NCI-H748 (cell line): Measurements from ENCODE around the gene GOLGA6L24.
"Not testable (repeated sequence)": the region's sequence is repeated elsewhere in the genome, so short reads cannot be mapped to it uniquely, and the experiment has no call there.

Source experiments
- DNase-seq: peaks from one replicate; lab custom pipeline; 2025; ENCODE audit not compliant: unreplicated experiment; lab: John Stamatoyannopoulos, UW

Gene GOLGA6L24, protein sequence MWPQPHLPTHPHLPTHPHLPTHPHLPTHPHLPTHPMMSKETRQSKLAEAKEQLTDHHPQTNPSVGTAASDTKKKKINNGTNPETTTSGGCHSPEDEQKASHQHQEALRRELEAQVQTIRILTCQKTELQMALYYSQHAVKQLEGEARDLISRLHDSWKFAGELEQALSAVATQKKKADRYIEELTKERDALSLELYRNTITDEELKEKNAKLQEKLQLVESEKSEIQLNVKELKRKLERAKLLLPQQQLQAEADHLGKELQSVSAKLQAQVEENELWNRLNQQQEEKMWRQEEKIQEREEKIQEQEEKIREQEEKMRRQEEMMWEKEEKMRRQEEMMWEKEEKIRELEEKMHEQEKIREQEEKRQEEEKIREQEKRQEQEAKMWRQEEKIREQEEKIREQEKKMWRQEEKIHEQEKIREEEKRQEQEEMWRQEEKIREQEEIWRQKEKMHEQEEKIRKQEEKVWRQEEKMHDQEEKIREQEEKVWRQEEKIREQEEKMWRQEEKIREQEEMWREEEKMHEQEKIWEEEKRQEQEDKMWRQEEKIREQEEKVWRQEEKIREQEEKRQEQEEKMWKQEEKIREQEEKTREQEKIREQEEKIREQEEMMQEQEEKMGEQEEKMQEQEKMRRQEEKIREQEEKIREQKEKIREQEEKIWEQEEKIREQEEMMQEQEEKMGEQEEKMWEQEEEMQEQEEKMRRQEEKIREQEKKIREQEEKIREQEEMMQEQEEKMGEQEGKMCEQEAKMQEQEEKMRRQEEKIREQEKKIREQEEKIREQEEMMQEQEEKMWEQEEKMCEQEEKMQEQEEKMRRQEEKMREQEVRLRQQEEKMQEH

DNA sequence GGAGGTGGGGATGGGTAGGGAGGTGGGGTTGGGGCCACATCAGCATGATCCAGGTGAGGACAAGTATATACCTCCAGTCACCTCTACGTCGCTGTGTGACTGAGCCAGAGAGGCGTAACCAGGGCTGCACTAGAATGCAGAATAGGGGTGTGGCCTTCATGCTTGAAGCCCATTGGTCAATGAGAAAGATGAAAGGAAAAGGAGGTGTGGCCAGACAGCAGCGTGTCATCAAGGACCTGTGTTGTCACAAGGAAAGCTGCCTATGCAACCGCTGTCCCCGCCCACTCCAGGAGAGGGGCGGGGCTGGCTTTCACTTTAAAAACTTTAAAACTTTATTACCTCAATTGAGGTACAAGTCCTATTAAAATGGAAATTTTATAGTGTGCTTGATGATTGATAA, at the start of gene GOLGA6L24:
Gene GOLGA6L24 (minus strand): TSS at position 101 of the 400 bp plus-strand sequence. CDS start 61 bp downstream, at position 40.
- DNase-seq, result not testable (repeated sequence)

DNA sequence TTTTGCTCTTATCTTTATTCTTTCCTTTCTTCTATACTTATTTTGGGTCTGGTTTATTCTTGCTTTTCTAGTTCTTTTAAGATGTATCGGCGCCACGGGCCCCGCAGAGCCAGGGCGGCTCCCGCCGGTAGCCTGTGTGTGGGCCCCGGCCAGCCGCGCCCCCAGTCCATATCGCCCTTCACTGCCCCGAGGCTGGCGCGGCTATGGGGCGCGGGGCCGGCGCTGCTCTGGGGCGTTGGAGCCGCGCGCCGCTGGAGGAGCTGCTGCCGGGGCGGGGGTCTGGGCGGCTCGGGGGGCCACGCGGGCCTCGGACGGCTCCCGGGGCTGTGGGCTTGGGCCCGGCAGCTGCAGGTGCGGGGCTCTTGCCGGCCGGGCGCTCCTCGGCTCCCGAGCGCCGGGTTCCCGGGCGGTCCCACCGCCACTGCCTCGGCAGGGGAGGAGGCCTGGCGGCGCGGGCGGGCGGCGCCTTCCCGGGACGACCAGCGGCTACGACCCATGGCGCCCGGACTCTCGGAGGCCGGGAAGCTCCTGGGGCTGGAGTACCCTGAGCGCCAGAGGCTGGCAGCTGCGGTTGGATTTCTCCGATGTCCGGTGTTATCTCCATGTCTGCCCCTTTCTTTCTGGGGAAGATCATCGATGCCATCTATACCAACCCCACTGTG, 45.0 kb upstream of the GOLGA6L24 start:
- DNase-seq, result not testable (repeated sequence)

DNA sequence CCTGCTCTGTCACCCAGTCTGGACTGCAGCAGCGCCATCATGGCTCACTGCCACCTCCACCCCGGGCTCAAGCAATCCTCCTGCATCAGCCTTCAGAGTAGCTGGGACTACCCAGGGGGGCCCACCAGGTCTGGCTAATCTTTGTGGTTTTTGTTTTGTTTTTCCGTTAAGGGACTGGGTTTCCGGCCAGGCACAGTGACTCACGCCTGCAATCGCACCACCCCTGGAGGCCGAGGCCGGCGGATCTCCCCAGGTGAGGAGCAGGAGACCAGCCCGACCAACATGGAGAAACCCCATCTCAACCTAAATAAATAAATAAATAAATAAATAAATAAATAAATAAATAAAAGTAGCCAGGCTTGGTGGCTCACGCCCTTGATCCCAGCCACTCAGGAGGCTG, 38.1 kb upstream of the GOLGA6L24 start:
- DNase-seq, result not testable (repeated sequence)

DNA sequence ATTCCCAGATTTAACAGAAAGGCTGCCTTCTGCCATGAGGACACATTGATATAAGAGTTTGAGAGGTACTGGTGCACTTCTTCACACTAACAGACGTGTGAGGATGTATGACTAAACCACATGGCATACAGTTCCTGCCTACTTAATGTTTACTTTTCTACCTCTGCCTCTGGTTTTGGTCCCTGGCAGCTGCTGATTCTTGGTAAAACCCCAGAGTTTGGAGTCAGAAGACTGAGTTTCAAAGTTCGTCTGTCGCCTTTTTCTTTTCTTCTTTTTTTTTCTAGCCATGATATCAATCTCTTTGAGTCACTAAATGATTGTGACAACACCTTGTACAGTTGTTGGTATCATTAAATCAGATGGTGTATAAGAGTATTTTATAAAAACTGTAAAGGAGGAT, 22.2 kb upstream of the GOLGA6L24 start:
- not testable (repeated sequence) for DNase-seq

DNA sequence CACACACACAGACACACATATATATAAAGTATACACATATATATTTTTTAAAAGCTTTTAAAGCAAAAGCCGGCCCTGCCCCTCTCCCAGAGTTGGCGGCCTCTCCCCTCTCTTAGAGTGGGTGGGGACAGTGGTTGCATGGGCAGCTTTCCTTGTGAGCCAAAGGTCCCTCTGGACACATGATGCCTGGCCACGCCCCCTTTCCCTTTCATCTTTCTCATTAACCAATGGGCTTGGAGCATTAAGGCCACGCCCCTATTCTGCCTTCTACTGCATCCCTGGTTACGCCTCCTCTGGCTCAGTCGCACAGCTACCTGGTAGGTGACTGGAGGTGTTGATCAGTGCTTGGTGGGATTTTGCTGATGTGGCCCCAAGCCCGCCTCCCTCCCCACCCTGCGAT, 20.5 kb upstream of the GOLGA6L24 start, which contains the start of gene GOLGA8F:
Gene GOLGA8F (plus strand): TSS at position 301 of the 400 bp plus-strand sequence. CDS start 98 bp downstream, at position 399.
- not testable (repeated sequence) for DNase-seq

DNA sequence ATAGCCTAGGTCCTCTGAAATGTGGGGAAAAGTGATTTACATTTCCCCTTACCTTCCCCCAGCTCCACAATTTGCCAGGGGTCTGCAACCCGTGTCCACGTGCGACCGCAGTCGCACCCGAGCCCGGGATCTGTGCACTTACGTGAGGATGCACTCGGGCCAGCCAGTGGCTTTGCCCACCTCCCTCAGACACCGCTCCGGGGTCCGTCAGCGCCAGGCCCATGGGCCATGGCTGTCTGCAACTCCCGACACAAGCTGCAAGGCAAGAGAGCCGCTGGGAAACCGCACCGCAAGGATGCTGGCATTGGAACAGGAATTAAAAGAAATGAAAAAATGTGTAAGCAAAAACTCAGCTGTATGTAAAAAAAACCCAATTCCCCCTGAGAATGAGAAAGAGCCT, 7.6 kb upstream of the GOLGA6L24 start:
- DNase-seq, result not testable (repeated sequence)

DNA sequence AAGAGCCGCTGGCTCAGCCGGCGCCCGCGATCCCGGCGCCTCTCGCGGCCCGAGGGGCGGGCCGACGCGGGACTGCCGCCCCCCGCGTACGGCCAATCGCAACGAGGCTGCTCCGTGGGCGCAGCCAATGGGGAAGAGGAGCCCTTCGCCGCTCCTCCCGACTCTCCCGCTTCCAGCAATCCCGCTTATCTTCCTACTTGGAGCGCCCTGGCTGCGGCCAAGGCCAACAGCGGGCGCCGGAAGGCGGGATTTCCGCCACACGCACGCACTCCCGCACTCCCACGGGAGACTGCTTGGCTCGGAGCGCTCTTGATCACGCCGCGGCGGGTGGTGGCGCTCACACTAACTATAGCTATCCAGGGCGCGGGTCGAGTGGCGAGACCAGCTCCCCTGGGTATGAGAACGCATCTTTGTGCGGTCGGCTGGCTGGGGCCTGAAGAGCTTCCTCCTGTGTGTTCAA, 35.7 kb downstream of the GOLGA6L24 start, which contains the start of gene HERC2:
Gene HERC2 (minus strand): TSS at position 51 of the 460 bp plus-strand sequence. CDS start 746 bp downstream, outside the sequence.
- DNase-seq, result not testable (repeated sequence)

DNA sequence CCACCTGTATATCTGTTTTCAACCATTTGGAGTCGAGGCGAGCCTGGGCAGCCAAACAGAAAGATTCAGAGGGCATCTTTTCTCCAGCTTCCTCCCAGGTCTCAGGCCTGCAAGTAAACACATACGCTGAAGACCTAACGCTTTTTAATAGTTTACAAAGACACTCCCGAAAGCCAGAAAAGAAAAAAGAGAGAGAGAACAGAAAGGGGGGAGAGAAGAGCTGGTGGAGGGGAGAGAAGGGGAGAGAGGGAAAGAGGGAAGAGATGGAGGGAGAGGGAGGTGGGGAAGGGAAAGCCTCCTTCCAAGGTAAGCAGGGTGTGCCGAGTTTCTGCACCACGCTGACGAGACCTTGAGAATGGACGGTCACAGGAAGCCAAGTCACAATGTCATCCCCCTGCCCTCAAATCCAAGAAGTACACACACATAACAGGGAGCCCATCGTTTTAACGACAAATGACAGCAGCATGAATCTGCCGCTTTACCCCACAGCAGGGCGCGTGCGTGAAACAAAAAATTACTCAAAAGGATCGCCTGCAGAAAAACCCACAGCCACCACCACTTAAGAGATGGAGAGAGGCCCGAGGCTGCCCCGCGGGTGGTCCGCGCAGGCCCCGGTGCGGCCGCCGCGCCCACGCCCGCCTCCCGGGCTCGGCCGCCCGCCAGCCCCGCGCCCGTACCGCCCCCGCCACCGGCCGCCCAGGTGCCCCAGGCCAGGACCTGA, 36.4 kb downstream of the GOLGA6L24 start:
- not testable (repeated sequence) for DNase-seq

DNA sequence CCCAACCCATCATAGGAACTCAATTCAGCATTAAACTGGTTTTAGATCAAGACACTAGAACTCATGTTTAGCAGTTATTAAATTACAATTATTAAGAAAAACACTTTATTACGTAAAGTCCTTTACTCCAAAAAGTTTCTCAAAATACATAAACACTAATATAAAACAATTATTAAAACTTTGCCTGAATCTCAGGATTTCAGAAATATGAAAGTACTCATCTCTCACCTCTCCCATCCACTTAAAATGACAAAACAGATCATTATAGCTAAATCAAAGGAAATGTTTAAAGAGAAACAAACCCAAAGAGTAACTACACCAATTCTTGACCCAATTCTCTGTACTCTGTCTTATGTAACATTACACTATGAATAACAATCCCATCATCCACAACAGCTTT, 38.2 kb downstream of the GOLGA6L24 start:
- not testable (repeated sequence) for DNase-seq

DNA sequence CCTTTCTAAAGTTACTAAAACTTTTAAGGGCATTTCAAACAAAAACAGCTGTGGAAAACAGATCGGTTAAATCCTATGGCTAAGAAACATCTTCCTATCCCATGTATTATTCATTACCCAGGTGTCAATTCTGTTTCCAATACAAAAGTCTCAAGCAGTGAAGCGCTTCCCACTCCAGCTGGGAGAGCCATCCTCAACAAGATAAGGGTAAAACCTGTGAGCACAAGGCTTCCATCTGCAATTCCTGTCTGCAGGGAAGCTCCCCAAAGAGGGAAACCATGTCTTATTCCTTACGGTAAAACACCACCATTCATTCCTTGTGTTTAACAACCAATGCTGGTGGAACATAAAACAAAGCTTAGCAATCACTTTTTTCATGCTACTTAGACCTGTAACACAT, 39.1 kb downstream of the GOLGA6L24 start:
- DNase-seq, result not testable (repeated sequence)

DNA sequence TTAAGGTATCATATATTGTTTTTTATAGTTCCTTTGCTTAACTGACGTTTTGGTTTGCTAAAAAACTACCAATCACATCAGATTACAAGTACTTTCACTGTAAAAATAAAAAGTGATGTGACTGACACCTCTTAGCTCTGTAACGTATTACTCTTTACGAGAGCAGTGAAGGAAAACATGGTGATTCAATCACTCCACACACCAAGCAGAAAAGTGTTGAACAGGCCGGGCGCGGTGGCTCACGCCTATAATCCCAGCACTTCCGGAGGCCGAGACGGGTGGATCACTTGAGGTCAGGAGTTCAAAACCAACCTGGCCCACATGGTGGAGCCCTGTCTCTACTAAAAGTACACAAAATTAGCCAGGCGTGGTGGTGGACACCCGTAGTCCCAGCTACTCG, 39.8 kb downstream of the GOLGA6L24 start:
- DNase-seq, result not testable (repeated sequence)

DNA sequence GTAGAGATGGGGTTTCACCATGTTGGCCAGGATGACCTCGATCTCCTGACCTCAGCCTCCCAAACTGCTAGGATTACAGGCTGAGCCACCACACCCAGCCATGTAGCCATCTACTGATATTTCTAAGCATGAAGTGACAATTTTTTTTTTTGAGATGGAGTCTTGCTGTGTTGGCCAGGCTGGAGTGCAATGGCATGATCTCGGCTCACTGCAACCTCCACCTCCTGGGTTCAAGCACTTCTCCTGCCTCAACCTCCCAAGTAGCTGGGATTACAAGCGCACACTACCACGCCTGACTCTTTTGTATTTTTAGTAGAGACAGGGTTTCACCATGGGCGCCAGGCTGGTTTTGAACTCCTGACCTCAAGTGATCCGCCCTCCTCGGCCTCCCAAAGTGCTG, 40.9 kb downstream of the GOLGA6L24 start:
- not testable (repeated sequence) for DNase-seq

DNA sequence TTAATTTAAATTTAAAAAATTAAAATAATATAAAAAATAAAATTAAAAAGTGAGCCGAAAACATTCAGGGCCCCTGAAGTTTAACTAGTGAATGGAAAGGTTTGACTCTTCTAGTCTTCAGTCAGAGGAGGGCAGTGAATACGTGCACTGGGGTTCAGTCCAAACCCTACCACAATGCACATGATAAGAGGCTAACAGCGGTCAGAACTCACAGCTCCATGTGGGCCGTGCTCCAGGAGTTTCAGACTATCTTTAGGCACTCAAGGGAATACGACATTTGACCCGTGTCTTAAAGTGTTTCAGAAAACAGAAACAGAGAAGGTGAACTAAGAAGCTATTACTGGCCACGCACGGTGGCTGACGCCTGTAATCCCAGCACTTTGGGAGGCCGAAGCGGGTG, 47.4 kb downstream of the GOLGA6L24 start:
- DNase-seq, result not testable (repeated sequence)

DNA sequence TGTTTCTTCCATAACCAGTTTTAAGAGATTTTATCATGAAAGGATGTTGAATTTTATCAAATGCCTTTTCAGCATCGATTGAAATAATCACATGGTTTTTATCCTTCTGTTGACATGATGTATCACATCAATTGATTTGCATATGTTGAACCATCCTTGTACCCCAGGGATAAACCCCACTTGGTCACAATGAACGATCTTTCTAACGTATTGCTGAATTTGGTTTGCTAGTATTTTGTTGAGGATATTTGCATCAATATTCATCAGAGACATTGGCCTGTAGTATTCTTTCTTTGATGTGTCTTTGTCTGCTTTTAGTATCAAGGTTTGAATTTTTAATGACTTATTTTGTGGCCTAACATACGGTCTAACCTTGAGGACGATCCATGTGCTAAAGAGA, 49.2 kb downstream of the GOLGA6L24 start:
- not testable (repeated sequence) for DNase-seq
